Stimulated activated CD4-positive, alpha-beta T cell treated with anti-CD3 and anti-CD28 coated beads, Interleukin-1b, Interleukin-23, amount 100 ng/mL, for 48 hours (primary cell): Measurements from ENCODE around the gene LGALS4.
A peak's percentile ranks its signal among the peaks of the same experiment; 100 is the strongest.
"Not testable (repeated sequence)": the region's sequence is repeated elsewhere in the genome, so short reads cannot be mapped to it uniquely, and the experiment has no call there.

Experiments
- DNase-seq: peaks from one replicate; pipeline ENCODE4 v3.0.0-alpha.2; 2020

The LGALS4 gene, protein sequence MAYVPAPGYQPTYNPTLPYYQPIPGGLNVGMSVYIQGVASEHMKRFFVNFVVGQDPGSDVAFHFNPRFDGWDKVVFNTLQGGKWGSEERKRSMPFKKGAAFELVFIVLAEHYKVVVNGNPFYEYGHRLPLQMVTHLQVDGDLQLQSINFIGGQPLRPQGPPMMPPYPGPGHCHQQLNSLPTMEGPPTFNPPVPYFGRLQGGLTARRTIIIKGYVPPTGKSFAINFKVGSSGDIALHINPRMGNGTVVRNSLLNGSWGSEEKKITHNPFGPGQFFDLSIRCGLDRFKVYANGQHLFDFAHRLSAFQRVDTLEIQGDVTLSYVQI

GRCh38 chr19:38812841-38813320, at the start of gene LGALS4:
LGALS4 (minus strand) TSS chr19:38812945; CDS start chr19:38812886, 59 bp downstream.
- no peak for DNase-seq

- no peak for DNase-seq
Observed at GRCh38 chr19:38861368-38861767, 48.6 kb upstream of the LGALS4 start.

DNA sequence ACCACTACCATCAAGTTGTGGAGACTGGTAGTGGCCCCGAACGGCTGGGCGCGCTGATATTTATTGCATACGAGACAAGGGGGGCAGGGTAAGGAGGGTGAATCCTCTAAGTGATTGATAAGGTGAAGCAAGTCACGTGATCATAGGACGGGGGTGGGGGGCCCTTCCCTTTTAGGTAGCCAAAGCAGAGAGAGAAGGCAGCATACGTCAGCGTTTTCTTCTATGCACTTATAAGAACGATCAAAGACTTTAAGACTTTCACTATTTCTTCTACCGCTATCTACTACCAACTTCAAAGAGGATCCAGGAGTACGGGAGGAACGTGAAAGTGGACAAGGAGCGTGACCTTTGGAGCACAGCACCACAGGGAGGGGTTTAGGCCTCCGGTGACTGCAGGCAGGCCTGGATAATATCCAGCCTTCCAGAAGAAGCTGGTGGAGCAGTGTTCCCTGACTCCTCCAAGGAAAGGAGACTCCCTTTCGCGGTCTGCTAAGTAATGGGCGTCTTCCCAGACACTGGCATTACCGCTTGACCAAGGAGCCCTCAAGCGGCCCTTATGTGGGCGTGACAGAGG, 47.0 kb upstream of the LGALS4 start:
- DNase-seq = not testable (repeated sequence)

DNA sequence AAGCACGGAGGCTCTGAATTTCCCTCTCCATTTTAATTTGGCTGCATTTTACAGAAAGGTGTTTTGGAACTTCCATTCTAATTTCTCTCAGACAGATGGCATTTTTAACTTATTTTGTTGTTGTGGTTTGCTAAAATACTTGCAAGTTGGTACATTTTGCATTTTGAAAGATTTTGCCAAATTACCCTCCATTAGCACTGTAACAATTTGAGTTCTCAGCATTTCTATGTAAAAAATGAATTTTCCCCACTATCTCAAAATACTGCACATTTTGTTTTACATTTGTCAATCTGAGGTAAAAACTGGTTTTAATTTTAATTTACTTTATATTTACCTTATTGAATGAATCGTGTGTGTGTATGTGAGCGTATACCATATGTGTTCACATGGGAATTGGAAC, 44.1 kb upstream of the LGALS4 start:
- no peak for DNase-seq

- not testable (repeated sequence) for DNase-seq
Observed at GRCh38 chr19:38855751-38856150, 43.0 kb upstream of the LGALS4 start.

DNA sequence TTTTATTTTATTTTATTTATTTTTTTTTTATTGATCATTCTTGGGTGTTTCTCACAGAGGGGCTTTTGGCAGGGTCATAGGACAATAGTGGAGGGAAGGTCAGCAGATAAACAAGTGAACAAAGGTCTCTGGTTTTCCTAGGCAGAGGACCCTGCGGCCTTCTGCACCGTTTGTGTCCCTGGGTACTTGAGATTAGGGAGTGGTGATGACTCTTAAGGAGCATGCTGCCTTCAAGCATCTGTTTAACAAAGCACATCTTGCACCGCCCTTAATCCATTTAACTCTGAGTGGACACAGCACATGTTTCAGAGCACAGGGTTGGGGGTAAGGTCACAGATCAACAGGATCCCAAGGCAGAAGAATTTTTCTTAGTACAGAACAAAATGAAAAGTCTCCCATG, 42.2 kb upstream of the LGALS4 start:
- not testable (repeated sequence) for DNase-seq

DNA sequence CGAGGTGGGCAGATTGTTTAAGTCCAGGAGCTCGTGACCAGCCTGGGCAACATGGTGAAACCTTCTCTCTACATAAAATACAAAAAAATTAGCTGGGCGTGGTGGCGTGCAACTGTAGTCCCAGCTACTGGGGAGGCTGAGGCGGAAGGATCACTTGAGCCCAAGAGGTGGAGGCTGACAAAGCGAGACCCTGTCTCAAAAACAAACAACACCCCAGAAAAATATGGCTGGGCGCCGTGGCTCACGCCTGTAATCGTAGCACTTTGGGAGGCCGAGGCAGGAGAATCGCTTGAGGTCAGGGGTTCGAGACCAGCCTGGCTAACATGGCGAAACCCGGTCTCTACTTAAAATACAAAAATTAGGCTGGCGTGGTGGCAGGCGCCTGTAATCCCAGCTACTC, 40.5 kb upstream of the LGALS4 start:
- no peak for DNase-seq

- peak; percentile 74 for DNase-seq
Observed at GRCh38 chr19:38852231-38853044, 39.7 kb upstream of the LGALS4 start.

GRCh38 chr19:38851622-38852230, 39.0 kb upstream of the LGALS4 start:
- peak; percentile 92 for DNase-seq

DNA sequence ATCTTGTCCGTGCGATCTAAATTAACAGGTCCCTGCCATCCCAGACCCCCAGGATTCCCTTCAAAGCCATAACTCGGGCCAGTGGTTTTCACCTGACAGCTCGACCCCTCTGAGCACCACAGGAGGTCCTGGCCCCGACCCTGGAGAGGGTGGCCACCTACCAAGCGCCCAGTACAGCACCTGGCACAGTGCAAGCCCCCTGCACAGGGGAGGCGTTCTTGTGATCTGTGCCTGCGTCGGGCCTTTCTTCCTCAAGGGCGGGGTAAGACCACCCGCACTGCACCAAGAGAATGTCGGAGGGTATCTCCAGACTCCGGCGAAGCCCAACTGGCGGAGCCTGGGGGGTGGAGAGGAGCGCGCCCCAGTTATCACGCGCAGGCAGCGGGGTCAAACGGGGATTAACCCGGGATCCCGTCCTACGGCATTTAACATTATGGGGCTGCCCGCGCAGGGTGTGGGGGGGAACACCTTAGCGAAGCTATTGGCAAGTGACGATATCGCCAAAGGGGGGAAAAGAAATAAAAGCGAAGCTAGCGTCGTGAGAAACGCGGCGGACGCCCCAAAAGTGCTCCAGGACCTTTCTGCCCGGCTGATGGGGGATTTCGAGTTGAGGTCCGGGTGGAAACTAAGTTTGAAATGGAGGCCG, 38.4 kb upstream of the LGALS4 start:
- peak; percentile 31 for DNase-seq

DNA sequence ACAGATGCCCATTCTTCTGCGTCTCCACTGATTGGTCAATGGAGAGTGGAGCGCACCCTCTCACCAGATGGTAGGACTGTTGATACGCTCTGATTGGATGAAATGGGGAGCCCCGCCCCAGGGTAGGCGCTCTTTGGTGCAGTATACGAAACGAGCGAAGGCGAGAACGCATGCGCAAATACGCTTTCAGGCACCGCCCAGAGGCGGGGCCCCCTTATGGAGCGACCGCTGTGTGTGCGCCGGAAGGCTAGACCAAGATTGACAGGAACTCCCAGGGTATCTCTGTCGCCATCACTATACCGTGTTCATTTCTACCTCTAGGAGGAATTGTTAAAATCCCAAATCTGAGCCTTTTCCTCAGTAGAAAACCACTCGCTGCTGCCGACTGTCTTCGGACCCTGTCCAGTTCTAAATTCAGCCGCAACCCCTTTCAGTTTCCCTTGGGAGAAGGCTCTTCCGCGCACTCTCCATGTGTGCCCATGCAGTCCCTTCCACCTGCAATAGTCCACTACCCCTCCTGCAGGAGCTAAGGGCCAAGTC, 37.8 kb upstream of the LGALS4 start:
- DNase-seq = peak; percentile 99

DNA sequence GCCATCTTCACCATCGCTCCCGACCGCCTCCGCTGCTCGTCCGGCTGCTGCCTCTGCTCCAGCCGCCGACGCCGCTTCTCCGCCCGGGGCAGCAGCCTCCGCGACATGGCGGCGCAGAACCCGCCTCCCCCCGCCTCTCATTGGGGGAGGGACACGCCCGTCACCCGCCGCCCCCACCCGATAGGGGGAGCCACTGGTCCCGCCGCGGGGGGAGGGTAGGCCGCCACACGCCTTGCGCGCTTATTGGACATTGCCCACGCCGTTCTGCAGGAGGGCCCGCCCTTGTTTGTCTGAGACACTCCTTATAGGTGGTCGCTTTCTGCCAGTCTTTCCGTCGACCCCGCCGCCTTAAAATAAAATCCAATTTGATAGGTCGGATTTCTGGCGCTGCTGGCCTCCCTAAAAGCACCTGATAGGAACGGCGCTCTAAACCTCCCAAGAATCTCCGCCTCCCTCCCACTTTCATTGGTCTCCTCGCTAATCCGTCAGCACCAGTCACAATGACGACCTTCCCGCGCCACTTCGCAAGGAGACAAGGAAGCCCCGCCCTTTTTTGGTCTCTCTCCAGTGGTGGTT, 37.2 kb upstream of the LGALS4 start, which contains the start of gene HNRNPL:
Gene HNRNPL (minus strand): TSS at position 127 of the 576 bp plus-strand sequence. CDS start 20 bp downstream, at position 107.
- peak; percentile 100 for DNase-seq

GRCh38 chr19:38849147-38849859, 36.6 kb upstream of the LGALS4 start:
- DNase-seq = peak; percentile 98

DNA sequence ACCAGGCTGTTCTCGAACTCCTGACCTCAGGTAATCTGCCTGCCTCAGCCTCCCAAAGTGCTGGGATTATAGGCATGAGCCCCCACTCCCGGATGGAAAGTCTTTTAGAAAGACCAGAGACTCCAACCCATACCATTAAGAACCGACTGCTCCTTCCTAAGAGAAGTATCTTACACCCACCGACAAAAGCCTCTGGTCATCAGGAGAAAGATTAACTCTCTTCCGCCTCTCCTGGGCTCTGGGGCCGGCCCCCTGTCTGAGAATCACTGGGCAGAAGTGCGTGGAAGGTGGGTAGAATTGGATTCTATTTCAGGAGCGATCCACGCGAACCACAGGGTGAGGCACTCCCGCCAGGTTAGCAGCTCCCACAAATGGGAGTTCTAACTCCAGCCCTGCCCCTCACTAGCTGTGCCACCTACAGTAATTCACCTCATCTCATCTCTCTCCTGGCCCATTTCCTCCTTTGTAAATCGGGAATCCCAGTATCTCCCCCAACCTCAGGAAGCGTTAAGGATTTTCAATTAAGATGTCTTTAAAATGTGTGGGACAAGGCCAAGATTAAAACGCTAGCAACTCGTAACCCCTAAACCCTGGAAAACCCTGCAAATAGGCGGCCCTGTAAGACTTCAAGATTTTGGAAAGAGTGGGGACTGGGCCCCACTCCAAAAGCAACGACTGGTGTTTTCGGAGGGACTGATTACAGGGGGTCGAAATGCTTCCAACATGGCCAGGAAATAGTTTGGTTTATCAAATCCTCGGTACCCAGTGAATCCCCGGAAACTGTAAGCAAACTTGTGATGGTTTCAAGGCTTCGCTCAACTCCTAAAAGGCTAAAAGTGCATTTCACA, 35.8 kb upstream of the LGALS4 start:
- DNase-seq = no peak

GRCh38 chr19:38846097-38846496, 33.4 kb upstream of the LGALS4 start:
- DNase-seq = no peak

DNA sequence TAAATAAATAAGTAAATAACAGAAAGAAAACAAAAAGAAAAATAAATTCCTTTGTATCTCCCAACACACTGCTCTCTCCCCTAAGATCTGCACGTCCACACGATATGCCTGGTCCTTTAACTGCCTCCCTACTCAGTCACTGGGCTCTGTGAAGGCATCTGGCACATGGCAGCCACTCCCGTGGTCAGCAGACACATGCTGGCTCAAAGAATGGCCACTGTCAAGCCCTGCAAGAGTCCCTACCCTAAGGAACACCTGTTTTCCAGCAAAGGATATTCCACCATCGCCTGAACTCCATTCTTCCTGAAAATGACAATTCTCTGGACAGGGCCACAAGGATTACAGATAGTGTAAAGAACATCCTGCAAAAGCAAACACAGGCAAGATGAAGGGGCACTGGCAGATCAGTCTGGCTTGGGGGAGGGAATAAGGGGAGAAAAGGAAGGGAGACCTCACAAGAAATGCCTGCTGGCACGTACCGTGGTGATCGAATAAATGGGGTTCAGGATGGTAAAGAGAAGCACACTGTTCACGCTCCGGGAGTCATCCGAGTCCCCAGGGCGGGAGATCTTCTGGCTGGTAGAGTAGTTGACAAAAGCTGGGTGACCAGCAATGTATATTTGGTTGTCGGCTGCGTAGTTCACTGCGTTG, 32.8 kb upstream of the LGALS4 start:
- no peak for DNase-seq

- DNase-seq = no peak
Observed at GRCh38 chr19:38844093-38844686, 31.4 kb upstream of the LGALS4 start.

- DNase-seq = no peak
Observed at GRCh38 chr19:38843175-38843758, 30.5 kb upstream of the LGALS4 start.
